H1 (cell line): Measurements from ENCODE around the gene PSPC1. TPM values are rescaled to one million over a fixed set of nuclear protein-coding genes. Genes with fewer than 3 reads are reported as not detected.
A peak's percentile ranks its signal among the peaks of the same experiment; 100 is the strongest.

Experiments
- CTCF ChIA-PET: fragments of 300-600 bp; sonication (Branson Sonifier 250); formaldehyde crosslinking; loops from one replicate; lab custom pipeline; 2021; ENCODE audit not compliant: partially characterized antibody; lab: Charles Lee
- POLR2A ChIA-PET: fragments of 300-600 bp; sonication (Branson Sonifier 250); formaldehyde crosslinking; loops from one replicate; lab custom pipeline; 2021; ENCODE audit warnings: inconsistent platforms; ENCODE audit not compliant: partially characterized antibody; lab: Charles Lee
- DNase-seq, 2 experiments: peaks; one replicate each; pipeline versions ENCODE4 v3.0.0 to v3.0.0-alpha.2; 2010 to 2022; ENCODE audit warnings: low spot score in 2 of 2, low read depth in 1 of 2, mixed read lengths in 1 of 2
- FAIRE-seq: peaks from 2 replicates; lab custom pipeline; 2011; peaks lifted over from hg19 to GRCh38; lab: Jason Lieb, UNC
- H2AFZ ChIP-seq: 2 replicates; pipeline ENCODE4 v1.8.1; 2012; ENCODE audit warnings: low read length, inconsistent platforms
- H2AK5ac ChIP-seq: 2 replicates; pipeline ENCODE4 v1.6.1; 2013; ENCODE audit warnings: low read depth, low read length
- H2BK120ac ChIP-seq: replicated peaks from 2 replicates; pipeline ENCODE3; 2013; ENCODE audit warnings: low read depth, low read length, inconsistent platforms
- H2BK12ac ChIP-seq: 2 replicates; pipeline ENCODE4 v1.6.1; 2013; ENCODE audit warnings: low read depth, low read length
- H2BK15ac ChIP-seq: 2 replicates; pipeline ENCODE4 v1.6.1; 2013; ENCODE audit warnings: low read length
- H2BK20ac ChIP-seq: 2 replicates; pipeline ENCODE4 v1.6.1; 2013; ENCODE audit warnings: low read length
- H2BK5ac ChIP-seq: 2 replicates; pipeline ENCODE4 v1.6.1; 2013; ENCODE audit warnings: low read depth, low read length
- H3K14ac ChIP-seq: 2 replicates; pipeline ENCODE4 v1.6.1; 2013; ENCODE audit warnings: inconsistent platforms; ENCODE audit not compliant: insufficient read length
- H3K18ac ChIP-seq: 2 replicates; pipeline ENCODE4 v1.6.1; 2013; ENCODE audit warnings: low read length; ENCODE audit errors: extremely low read depth
- H3K23ac ChIP-seq: 2 replicates; pipeline ENCODE4 v1.6.1; 2013; ENCODE audit warnings: inconsistent platforms; ENCODE audit not compliant: insufficient read length
- H3K23me2 ChIP-seq: 2 replicates; pipeline ENCODE4 v1.6.1; 2013; ENCODE audit warnings: low read depth, low read length
- H3K27ac ChIP-seq: 2 replicates; pipeline ENCODE4 v1.6.1; 2011; ENCODE audit warnings: low read depth, low read length, inconsistent platforms
- H3K27me3 ChIP-seq, 4 experiments: replicated peaks in 1 of 4; 1 replicate in 1 of 4; 2 replicates in 3 of 4; pipeline versions ENCODE4 v1.6.1 to v1.8.1; 2011 to 2013; ENCODE audit warnings: low read length in 3 of 4, mild to moderate bottlenecking in 3 of 4, inconsistent platforms in 2 of 4, mixed read lengths in 2 of 4, moderate library complexity in 1 of 4; ENCODE audit not compliant: control insufficient read depth in 3 of 4, insufficient read depth in 3 of 4; ENCODE audit errors: extremely low read depth in 1 of 4
- H3K36me3 ChIP-seq, 4 experiments: 2 replicates each; pipeline versions ENCODE4 v1.6.1 to v1.8.1; 2011 to 2013; ENCODE audit warnings: mild to moderate bottlenecking in 4 of 4, low read length in 3 of 4, moderate library complexity in 2 of 4, control low read depth in 1 of 4, inconsistent platforms in 1 of 4; ENCODE audit not compliant: insufficient read depth in 4 of 4, control insufficient read depth in 2 of 4
- H3K4ac ChIP-seq: replicated peaks from 2 replicates; pipeline ENCODE3; 2013; ENCODE audit warnings: low read length, low read depth, mixed read lengths, inconsistent platforms; ENCODE audit not compliant: insufficient read length
- H3K4me1 ChIP-seq, 4 experiments: replicated peaks in 1 of 4; 1 replicate in 1 of 4; 2 replicates in 3 of 4; pipeline versions ENCODE4 v1.6.1 to v1.8.1; 2011 to 2013; ENCODE audit warnings: low read length in 3 of 4, inconsistent platforms in 2 of 4, mixed read lengths in 1 of 4; ENCODE audit not compliant: insufficient read depth in 4 of 4, control insufficient read depth in 3 of 4
- H3K4me2 ChIP-seq, 2 experiments: 2 replicates each; pipeline versions ENCODE4 v1.6.1 to v1.8.1; 2011 to 2013; ENCODE audit warnings: low read depth in 2 of 2, low read length in 2 of 2, control low read depth in 1 of 2, inconsistent platforms in 1 of 2, mild to moderate bottlenecking in 1 of 2; ENCODE audit not compliant: insufficient read depth in 1 of 2
- H3K4me3 ChIP-seq, 4 experiments: fragments of 200-600, 300-600 bp in 1 of 4; sonication (generic), shearing (Covaris generic), sonication (Bioruptor Twin) in 1 of 4; 2 replicates each; pipeline versions ENCODE4 v1.5.1 to v1.8.1; 2011 to 2016; ENCODE audit warnings: low read length in 4 of 4, low read depth in 3 of 4, control low read depth in 2 of 4, inconsistent platforms in 2 of 4, mild to moderate bottlenecking in 2 of 4, mixed read lengths in 1 of 4, moderate library complexity in 1 of 4; ENCODE audit not compliant: insufficient read depth in 2 of 4; ENCODE audit errors: extremely low read depth in 1 of 4
- H3K56ac ChIP-seq: replicated peaks from 2 replicates; pipeline ENCODE3; 2013; ENCODE audit warnings: low read depth, mild to moderate bottlenecking, mixed read lengths, low read length, inconsistent platforms; ENCODE audit not compliant: insufficient read length
- H3K79me1 ChIP-seq: 2 replicates; pipeline ENCODE4 v1.6.1; 2013; ENCODE audit warnings: low read depth, low read length, control low read depth
- H3K79me2 ChIP-seq, 2 experiments: 2 replicates each; pipeline versions ENCODE4 v1.6.1 to v1.8.1; 2012 to 2013; ENCODE audit warnings: low read length in 2 of 2, mild to moderate bottlenecking in 2 of 2, inconsistent platforms in 1 of 2; ENCODE audit not compliant: insufficient read depth in 2 of 2, control insufficient read depth in 1 of 2
- H3K9ac ChIP-seq, 4 experiments: replicated peaks in 1 of 4; 1 replicate in 1 of 4; 2 replicates in 3 of 4; pipeline versions ENCODE4 v1.6.1 to v1.8.1; 2011 to 2013; ENCODE audit warnings: low read depth in 3 of 4, low read length in 3 of 4, control low read depth in 2 of 4, mild to moderate bottlenecking in 2 of 4, moderate library complexity in 2 of 4, inconsistent platforms in 1 of 4; ENCODE audit errors: extremely low read depth in 1 of 4
- H3K9me3 ChIP-seq, 2 experiments: 2 replicates each; pipeline versions ENCODE4 v1.6.1 to v1.8.1; 2012 to 2013; ENCODE audit warnings: mild to moderate bottlenecking in 2 of 2, moderate library complexity in 2 of 2, control low read depth in 1 of 2, inconsistent platforms in 1 of 2, low read depth in 1 of 2, low read length in 1 of 2, mixed read lengths in 1 of 2; ENCODE audit not compliant: insufficient read depth in 2 of 2
- H4K20me1 ChIP-seq, 2 experiments: replicated peaks in 1 of 2; 2 replicates each; pipeline versions ENCODE3 to v1.8.1; 2011 to 2013; ENCODE audit warnings: inconsistent platforms in 2 of 2, low read length in 2 of 2, mild to moderate bottlenecking in 1 of 2; ENCODE audit not compliant: insufficient read depth in 2 of 2, control insufficient read depth in 1 of 2
- H4K5ac ChIP-seq: 2 replicates; pipeline ENCODE4 v1.6.1; 2013; ENCODE audit warnings: low read length, low read depth, mixed read lengths, inconsistent platforms; ENCODE audit not compliant: insufficient read length
- H4K8ac ChIP-seq: 2 replicates; pipeline ENCODE4 v1.8.0; 2013; ENCODE audit warnings: mild to moderate bottlenecking, moderate library complexity, low read length, inconsistent platforms; ENCODE audit not compliant: insufficient read depth; ENCODE audit errors: extremely low read depth
- H4K91ac ChIP-seq: replicated peaks from 2 replicates; pipeline ENCODE3; 2013; ENCODE audit warnings: low read length, mixed read lengths, inconsistent platforms; ENCODE audit not compliant: insufficient read length
- BCL11A ChIP-seq, 2 experiments: IDR thresholded peaks; one replicate each; pipeline ENCODE4 v1.6.1; 2011; ENCODE audit warnings: low read depth in 2 of 2, low read length in 2 of 2, mild to moderate bottlenecking in 2 of 2
- HDAC2 ChIP-seq, 2 experiments: fragments of 300-600 bp in 1 of 2; sonication (generic) in 1 of 2; IDR thresholded peaks; 2 replicates each; pipeline ENCODE4 v1.6.1; 2011 to 2012; ENCODE audit warnings: low read depth in 2 of 2, low read length in 2 of 2, mild to moderate bottlenecking in 2 of 2, moderate library complexity in 2 of 2, borderline replicate concordance in 1 of 2, inconsistent platforms in 1 of 2
- JUN ChIP-seq: IDR thresholded peaks from 2 replicates; pipeline ENCODE4 v1.6.1; 2011; ENCODE audit warnings: low read depth, mild to moderate bottlenecking, improper control_type of control experiment, low read length
- MAFK ChIP-seq: IDR thresholded peaks from 2 replicates; pipeline ENCODE4 v1.6.1; 2012; ENCODE audit warnings: low read depth, mild to moderate bottlenecking, improper control_type of control experiment, low read length
- RXRA ChIP-seq: IDR thresholded peaks from 2 replicates; pipeline ENCODE4 v1.6.1; 2011; ENCODE audit warnings: low read depth, mild to moderate bottlenecking, low read length, moderate library complexity; ENCODE audit not compliant: insufficient read depth
- SIN3A ChIP-seq, 2 experiments: IDR thresholded peaks in 1 of 2; conservative IDR thresholded peaks in 1 of 2; 2 replicates each; pipeline ENCODE4 v1.6.1; 2011 to 2012; ENCODE audit warnings: low read length in 2 of 2, improper control_type of control experiment in 1 of 2, low read depth in 1 of 2, mild to moderate bottlenecking in 1 of 2
- SIRT6 ChIP-seq: IDR thresholded peaks from one replicate; pipeline ENCODE4 v1.7.1; 2012; ENCODE audit warnings: low read length, inconsistent platforms
- SP4 ChIP-seq: IDR thresholded peaks from 2 replicates; pipeline ENCODE4 v1.6.1; 2012; ENCODE audit warnings: low read length, inconsistent platforms
- TAF7 ChIP-seq: optimal IDR thresholded peaks from 2 replicates; pipeline ENCODE3; 2011; ENCODE audit warnings: low read depth, mild to moderate bottlenecking, inconsistent platforms, low read length, moderate library complexity, borderline replicate concordance
- TBP ChIP-seq: IDR thresholded peaks from 2 replicates; pipeline ENCODE4 v1.6.1; 2011; ENCODE audit warnings: low read depth, low read length, improper control_type of control experiment
- WGBS, 2 experiments: shearing (Covaris generic) in 1 of 2; methylation state at CpG; one replicate each; pipeline versions ENCODE4 v1.1.6 to v1.1.7; 2013 to 2015; ENCODE audit warnings: low lambda C conversion rate in 2 of 2, mixed read lengths in 2 of 2, inconsistent platforms in 1 of 2, low coverage in 1 of 2, missing lambda C conversion rate in 1 of 2; ENCODE audit not compliant: insufficient replicate concordance in 2 of 2, insufficient coverage in 1 of 2, insufficient read length in 1 of 2; ENCODE audit errors: extremely low coverage in 1 of 2, missing lambda C conversion rate in 1 of 2; 5-methylcytosine and 5-hydroxymethylcytosine counted together
- polyA plus RNA-seq, 7 experiments: library from polyadenylated mRNA; depleted of rRNA in 3 of 7; stranded (reverse) in 5 of 7; unstranded in 2 of 7; fragments of >200 nt in 5 of 7; fragments of 200-250 nt in 2 of 7; gene quantifications; 1 replicate in 5 of 7; 2 replicates in 1 of 7; 4 replicates in 1 of 7; pipeline versions ENCODE4 v1.2.1 to v1.2.3, GENCODE V29; 2011 to 2013; ENCODE audit warnings: missing spikeins in 2 of 7, mixed read lengths in 2 of 7
- total RNA-seq: library from RNA; stranded (reverse); fragmentation: NEBNext Ultra II Directional; extraction: Animal tissue kit (Norgen Biotek cat#: 25700); gene quantifications from 2 replicates; pipeline ENCODE4 v1.2.1, GENCODE V29; 2021
- TF ChIP-seq, protein P1 (sequence below): IDR thresholded peaks from 2 replicates; pipeline ENCODE4 v1.6.1; 2012; ENCODE audit warnings: low read length, inconsistent platforms

Gene PSPC1
- total and polyA plus RNA-seq, 2 of the 8 experiments (the other 6 are each of a cell fraction or from before 2014, with no cell fraction given) = 53.4 to 97.4 TPM

- no peaks in the 10 kb centered on the region for H3K4me1 ChIP-seq
- DNase-seq (no peak), FAIRE-seq (no peak)
- no peak overlapping the region for H3K23ac ChIP-seq
- H3K4ac ChIP-seq = no peak overlapping the region
- H3K18ac ChIP-seq = no peak overlapping the region; the same call in 1 of the 2 replicates
- H2BK120ac ChIP-seq = no peak overlapping the region
- H3K79me1 ChIP-seq = no peaks in the 10 kb centered on the region; the same call in 1 of the 2 replicates
- peak overlapping the region; percentile 34 to 72 for H3K4me2 ChIP-seq
- 39% methylated on average over 9 of the region's 9 CpGs; no CpG with 5 or more reads in 1 of the 2 experiments for WGBS, 2 experiments
- H3K9me3 ChIP-seq = peaks cover 0 to 5% of the 10 kb centered on the region in 2 experiments; a peak in 1 of 4 replicates
- H4K20me1 ChIP-seq = peaks cover 0 to 3% of the 10 kb centered on the region in 2 experiments
- H2BK20ac ChIP-seq = no peak overlapping the region
- no peak overlapping the region for H3K27ac ChIP-seq
- POLR2A ChIA-PET = interaction anchor here (0.9 to 2.7 kb wide), 11 partner anchors 9 to 86 kb away, joined by 3 to 18 read pairs (median 4); partner anchors contain the start of gene ZMYM5
- no peak overlapping the region for H3K14ac ChIP-seq
- CTCF ChIA-PET = interaction anchor here (0.6 kb wide), 1 partner anchor 83 kb away, joined by 4 read pairs; no protein-coding TSS in a partner anchor
- no peak overlapping the region for H2BK12ac ChIP-seq
- H4K91ac ChIP-seq = peak overlapping the region; percentile 93
- H3K56ac ChIP-seq = peak overlapping the region; percentile 92
- no peaks in the 10 kb centered on the region for H3K27me3 ChIP-seq
- no peak overlapping the region for H2AFZ ChIP-seq
- no peak overlapping the region for H2AK5ac ChIP-seq
- H3K23me2 ChIP-seq = no peaks in the 10 kb centered on the region
- no peak overlapping the region for H2BK15ac ChIP-seq
- peak overlapping the region; percentile 87 to 97 (median 95) for H3K4me3 ChIP-seq
- peaks cover 0 to 8% (median 1%) of the 10 kb centered on the region in 4 experiments; a peak in 2 of 8 replicates for H3K36me3 ChIP-seq
- H2BK5ac ChIP-seq = peak overlapping the region; percentile 93; the same call in 1 of the 2 replicates
- H3K9ac ChIP-seq = peak overlapping the region; percentile 96 to 99 (median 96); a peak in 6 of 7 replicates
- no peak overlapping the region for H4K5ac ChIP-seq
- no peak overlapping the region; the same call in 1 of the 2 replicates for H4K8ac ChIP-seq
- peaks cover 25 to 38% of the 10 kb centered on the region in 2 experiments for H3K79me2 ChIP-seq
- TF ChIP-seq, protein P1, sequence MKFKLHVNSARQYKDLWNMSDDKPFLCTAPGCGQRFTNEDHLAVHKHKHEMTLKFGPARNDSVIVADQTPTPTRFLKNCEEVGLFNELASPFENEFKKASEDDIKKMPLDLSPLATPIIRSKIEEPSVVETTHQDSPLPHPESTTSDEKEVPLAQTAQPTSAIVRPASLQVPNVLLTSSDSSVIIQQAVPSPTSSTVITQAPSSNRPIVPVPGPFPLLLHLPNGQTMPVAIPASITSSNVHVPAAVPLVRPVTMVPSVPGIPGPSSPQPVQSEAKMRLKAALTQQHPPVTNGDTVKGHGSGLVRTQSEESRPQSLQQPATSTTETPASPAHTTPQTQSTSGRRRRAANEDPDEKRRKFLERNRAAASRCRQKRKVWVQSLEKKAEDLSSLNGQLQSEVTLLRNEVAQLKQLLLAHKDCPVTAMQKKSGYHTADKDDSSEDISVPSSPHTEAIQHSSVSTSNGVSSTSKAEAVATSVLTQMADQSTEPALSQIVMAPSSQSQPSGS = no peak
- TF ChIP-seq HDAC2 (IDR thresholded peaks at IDR 0.05; ENCODE audit: borderline replicate concordance in 1 of 2, low read depth in 2 of 2, low read length in 2 of 2) (no peak), RXRA (no peak), JUN (no peak), TAF7 (no peak), SIN3A (conservative IDR thresholded peaks at IDR 0.05 in 1 of 2, IDR thresholded peaks at IDR 0.05 in 1 of 2; ENCODE audit: low read depth in 1 of 2, low read length in 2 of 2) (no peak), TBP (no peak), MAFK (no peak), SP4 (no peak), BCL11A (IDR thresholded peaks at IDR 0.05; ENCODE audit: low read depth in 2 of 2, low read length in 2 of 2) (no peak), SIRT6 (no peak)
These were observed 1.2 kb downstream of the PSPC1 start for GRCh38 chr13:19781526-19781925.
